HG02623 (cell line): ENCODE data around the gene ADM.

Experiments used
- ATAC-seq: cut with Tn5 transposase; IDR thresholded peaks from one replicate; pipeline ENCODE4 v1.9.1; 2021; ENCODE audit warnings: moderate library complexity; ENCODE audit not compliant: unreplicated experiment

Gene ADM

DNA sequence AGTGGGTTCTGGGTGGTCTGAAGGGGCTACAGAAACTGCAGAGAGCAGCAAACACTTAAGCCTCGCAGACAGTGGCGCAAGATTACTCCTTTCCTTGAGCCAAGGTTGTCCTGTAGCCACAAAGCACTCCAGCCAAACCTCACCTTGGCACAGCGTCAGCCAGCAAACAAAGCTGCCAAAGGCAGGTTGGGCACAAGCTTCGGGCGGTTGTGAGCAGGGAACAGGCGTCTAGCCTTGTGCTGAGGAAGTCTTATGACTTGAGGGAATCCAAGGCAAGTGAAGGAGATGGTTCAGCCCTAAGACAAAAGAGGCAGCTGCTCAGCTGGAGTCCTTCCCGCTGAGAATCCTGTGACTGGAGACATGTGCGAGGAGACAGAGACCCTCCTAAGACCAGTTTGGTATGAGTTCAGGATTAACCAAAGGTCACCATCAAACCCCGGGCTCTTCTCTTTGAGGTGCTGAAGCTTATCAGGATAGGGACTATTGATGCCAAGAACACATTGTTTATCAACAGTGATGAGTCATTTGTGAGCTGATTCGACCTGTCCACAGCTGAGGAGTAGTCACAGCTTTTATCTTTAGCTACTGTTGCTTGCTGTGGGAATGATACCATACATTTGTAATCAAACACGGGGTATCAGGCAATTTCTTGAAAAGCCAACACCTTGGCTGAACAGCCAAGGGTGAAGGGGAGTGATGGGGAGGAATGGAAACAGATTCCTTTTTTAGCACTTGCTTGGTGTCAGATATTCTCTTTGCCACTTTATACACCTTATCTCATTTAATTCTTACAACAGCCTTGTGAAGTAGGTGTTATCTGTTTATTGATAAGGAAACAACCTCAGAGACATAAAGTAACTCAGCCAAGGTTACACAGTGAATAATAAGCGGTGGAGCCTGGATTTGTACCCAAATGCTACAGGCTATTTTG, 4.6 kb downstream of the ADM start:
- ATAC-seq, result no peak

DNA sequence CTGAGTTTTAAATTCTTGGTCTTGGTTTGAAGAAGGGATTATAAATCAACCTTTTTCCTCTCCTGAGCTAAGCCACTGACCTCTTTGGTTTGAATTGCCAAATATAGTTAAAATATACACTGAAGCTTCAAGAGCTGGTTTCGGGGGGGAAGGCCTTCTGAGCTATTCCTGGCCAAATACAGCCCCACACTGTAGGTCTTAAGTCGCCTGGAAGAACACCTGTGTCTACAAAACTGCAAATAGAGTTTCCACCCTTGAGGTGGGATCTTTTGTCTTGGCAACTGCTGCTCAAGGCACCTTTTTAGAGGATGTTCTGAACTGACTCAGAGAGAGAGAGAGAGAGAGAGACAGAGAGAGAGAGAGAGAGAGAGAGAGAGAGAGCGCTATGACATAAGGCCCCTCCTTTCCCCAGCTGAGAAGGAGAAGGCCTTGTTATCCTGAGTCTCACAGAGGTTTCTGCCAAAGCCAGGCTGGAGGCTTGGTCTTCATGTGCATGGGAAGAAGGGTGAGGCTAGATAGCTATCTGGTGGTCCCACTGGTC, 5.5 kb downstream of the ADM start:
- no peak for ATAC-seq

DNA sequence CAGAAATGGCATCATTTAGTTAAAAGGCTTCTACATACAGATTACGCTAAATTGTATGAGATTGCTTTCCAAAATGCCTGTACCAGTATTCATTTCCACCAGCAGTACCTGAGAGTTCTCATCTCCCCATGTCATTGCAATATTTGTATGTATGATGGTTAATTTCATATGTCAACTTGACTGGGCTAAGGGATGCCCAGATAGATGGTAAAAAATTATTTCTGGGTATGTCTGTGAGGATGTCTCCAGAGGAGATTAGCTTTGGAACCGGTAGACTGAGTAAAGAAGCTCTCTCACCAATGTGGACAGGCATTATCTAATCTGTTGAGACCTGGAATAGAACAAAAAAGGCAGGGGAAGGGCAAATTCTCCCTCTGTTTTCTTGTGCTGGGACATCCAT, 6.9 kb downstream of the ADM start:
- ATAC-seq, result no peak

DNA sequence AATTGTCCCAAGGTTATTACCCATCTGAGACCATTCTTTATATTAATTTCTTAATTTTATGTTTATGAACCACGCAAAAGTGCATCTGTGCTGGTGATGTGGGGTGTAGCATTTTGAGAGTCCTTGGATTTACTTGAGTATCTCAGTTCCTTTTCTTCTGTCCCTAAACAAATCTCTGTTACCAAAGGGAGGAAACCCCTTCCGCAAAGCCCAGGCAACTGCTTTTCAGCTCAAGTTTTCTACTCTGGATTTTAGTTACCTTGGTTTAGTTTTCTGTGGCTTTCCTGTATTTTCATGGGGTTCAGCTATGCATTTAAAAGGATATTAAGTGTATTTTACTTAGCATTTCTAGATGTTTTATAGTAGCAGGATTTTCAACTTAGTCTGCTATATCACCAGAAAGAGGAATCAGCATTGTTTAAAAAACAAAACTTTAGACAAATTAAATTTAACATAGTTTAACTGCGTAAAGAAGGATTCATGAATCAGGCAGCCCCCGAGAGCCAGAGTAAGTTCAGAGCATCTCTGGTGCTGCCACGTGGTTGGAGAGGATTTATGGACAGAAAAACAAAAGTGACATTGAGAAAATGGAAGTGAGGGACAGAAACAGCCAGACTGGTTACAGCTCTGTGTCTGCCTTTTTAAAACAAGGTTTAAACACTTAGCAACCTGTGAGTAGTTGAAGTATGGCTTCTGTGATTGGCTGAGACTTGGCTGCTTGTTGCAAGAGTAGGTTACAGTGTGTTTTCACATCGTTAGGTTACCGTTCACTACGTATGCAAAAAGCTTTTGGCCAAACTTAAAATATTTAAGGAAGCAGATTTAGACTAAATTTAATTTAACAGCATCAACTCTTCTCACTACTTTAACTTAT, 9.6 kb downstream of the ADM start:
- peak; percentile 75 for ATAC-seq

GRCh38 chr11:10315083-10315482, 10.2 kb downstream of the ADM start:
- no peak for ATAC-seq

GRCh38 chr11:10317151-10317755, 12.4 kb downstream of the ADM start:
- no peak for ATAC-seq

GRCh38 chr11:10317776-10318526, 13.1 kb downstream of the ADM start:
- ATAC-seq, result no peak

DNA sequence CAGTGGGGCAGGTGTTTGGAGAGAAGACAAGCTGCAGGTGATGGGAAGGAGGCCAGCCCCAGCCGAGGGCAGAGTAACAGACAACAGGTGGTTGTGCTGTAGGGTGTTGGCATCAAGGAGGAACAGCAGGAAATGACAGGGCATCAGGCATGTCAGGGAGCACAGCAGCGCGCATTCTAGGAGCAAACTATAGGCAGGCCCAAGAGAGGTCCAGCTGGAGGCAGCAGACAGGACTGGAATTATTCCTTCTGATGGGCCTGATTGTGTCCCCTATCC, 13.6 kb downstream of the ADM start:
- no peak for ATAC-seq

DNA sequence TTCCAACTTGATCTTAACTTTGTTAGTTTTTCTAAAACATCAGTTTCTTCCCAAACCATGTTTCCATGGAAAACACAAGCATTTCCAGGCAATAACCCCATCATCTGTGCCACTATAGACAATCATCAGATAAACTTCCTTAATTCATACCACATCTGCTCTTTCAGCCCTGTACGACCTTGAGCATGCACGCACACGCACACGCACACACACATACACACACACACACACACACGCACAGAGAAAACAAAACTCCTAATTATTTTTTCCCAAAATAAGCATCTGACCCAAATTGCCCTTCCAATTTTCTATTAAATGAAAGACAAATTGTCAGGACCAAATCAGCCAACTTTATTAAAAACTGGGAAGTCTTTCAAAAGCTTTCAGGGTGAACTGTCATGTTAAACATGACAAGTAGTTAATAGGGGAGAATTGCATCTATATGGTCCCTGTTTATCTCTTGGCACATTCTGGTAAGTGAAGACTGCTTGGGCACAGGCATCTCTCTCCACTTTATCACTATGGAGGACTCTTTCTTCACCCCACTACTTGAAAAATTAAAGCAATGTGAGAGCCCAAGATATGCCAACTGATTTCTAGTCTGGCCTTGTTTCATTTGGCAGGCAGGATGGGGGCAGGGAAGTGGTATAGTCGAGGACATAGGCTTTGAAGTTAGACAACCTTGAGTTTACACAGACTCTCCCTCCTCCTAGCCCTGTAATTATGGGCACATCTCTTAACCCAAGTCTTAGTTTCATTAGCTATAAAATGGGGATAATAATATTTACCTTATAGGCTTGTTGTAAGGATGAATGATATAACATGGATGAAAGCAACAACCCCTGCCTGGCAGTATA, 15.1 kb downstream of the ADM start:
- no peak for ATAC-seq

- ATAC-seq, result no peak
Measured at GRCh38 chr11:10320736-10321465, 16.0 kb downstream of the ADM start.

- no peak for ATAC-seq
Measured at GRCh38 chr11:10322401-10322800, 17.5 kb downstream of the ADM start.

DNA sequence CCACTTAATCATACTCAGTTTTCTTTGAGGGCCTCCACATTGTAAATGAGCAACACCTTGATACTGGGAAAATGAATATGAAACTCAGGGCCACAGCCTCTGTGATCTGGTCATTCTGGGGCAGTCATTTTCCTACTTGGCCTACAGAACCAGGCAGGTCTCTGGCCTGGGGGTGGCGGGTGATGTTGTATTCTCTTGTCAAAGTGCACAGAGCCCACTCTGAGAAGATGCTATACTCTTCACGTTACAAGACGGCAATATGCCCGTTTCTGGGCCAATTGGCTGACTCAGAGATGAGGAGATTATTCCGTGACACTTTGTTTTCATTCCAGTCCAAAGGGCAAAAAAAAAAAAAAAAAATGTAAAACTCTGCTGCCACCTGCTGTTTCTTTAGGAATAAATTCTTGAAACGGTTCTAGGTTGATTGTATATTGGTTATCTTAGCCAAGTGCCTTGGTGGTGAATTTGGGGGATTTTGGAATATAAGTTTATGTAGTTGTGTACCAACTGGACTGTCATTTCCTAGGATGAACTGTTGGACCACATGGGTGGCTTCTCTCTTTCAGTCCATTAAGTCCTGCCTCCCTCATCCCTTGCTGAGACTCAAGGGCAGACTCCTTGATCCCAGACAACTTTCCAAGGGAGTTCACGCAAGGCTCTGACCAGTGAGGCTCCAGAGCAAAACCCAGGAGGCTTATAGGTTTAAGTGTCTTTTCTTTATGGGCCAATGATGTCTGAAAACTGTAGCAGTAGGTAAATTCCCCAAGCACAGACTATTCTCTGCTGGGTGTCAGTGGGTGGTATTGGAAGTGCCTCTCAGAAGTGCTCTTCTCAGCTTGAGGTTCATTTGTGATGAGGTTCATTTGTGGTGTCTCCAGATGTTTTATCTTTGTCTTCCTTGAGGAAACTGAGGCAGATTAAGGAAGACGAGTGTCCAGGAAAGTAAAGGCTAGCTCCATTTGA, 18.2 kb downstream of the ADM start:
- ATAC-seq, result no peak

- ATAC-seq, result no peak
Measured at GRCh38 chr11:10323793-10324170, 18.9 kb downstream of the ADM start.

- no peak for ATAC-seq
Measured at GRCh38 chr11:10324474-10324873, 19.6 kb downstream of the ADM start.

DNA sequence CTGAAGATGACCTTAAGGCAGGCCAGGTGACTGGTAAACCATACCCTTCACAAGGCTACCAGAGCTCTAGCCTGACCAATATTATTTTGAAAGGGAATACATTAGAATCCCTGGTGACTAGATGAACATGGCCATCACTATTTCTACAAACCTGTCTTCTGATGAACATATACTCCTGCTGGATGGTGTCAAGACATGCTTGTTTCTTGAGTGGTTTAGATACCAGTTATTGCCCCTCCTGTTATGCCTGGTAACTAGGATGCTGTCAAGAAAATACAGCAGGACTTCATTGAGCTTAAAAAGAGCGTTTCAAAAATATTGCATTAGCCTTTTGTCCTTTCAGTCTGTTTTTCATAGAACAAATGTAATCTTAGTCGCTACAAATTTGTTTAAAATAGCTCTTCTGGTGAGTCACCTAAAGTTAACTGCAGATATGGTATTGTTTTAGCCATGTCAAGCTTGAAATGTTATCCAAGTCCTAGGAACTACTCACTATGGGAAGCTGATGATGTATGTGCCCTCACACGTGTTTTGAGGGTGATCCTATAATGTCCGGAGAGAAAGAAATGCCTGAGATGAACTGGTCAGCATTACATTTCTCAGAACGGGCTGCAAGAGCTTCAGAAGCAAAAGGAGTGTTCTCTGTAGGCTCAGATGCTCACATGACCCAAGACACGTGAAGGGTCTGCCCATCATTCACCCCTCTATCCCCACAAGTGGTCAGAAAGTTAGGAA, 20.6 kb downstream of the ADM start:
- no peak for ATAC-seq

GRCh38 chr11:10326012-10326964, 21.4 kb downstream of the ADM start:
- no peak for ATAC-seq
